ENCODE measurements around the gene CBX3.
"Not testable (repeated sequence)": the region's sequence is repeated elsewhere in the genome, so short reads cannot be mapped to it uniquely, and the experiment has no call there.

CBX3 gene

GRCh38 chr7:26182283-26182682, 19.3 kb upstream of the CBX3 start:
- Histone ChIP-seq H3K27me3 (no peaks in the 10 kb centered on the region), H3K4me1 (peaks cover 0 to 22% (median 14%) of the 10 kb centered on the region in 4 donors), H3K27ac (no peak overlapping the region), H3K4me3 (no peak overlapping the region), H3K36me3 (peaks cover 0 to 3% (median 2%) of the 10 kb centered on the region in 3 donors), H3K9me3 (peaks cover 0 to 2% (median 0%) of the 10 kb centered on the region in 3 donors)
- intact Hi-C loops (cut with DNase I; ENCODE audit: low total_unique reads), result no loop called here
- peak in 1 of 2 donors; percentile 42 for DNase-seq
- TF ChIP-seq CTCF (IDR thresholded peaks at IDR 0.05), result no peak

GRCh38 chr7:26182706-26183105, 18.8 kb upstream of the CBX3 start:
- DNase-seq, result peak in 1 of 2 donors; percentile 19
- Histone ChIP-seq H3K4me1 (peaks cover 0 to 22% (median 14%) of the 10 kb centered on the region in 4 donors), H3K9me3 (peaks cover 0 to 2% (median 0%) of the 10 kb centered on the region in 3 donors), H3K27me3 (no peaks in the 10 kb centered on the region), H3K36me3 (peaks cover 0 to 7% (median 7%) of the 10 kb centered on the region in 3 donors), H3K4me3 (no peak overlapping the region), H3K27ac (no peak overlapping the region)
- TF ChIP-seq CTCF (IDR thresholded peaks at IDR 0.05), result no peak
- intact Hi-C loops (cut with DNase I; ENCODE audit: low total_unique reads), result no loop called here

- Histone ChIP-seq H3K27me3 (no peaks in the 10 kb centered on the region), H3K36me3 (peaks cover 4 to 17% (median 15%) of the 10 kb centered on the region in 3 donors), H3K9me3 (peaks cover 0 to 2% (median 0%) of the 10 kb centered on the region in 3 donors), H3K4me1 (peaks cover 0 to 22% (median 14%) of the 10 kb centered on the region in 4 donors), H3K4me3 (no peak overlapping the region), H3K27ac (peak overlapping the region in 1 of 2 donors; percentile 1)
- intact Hi-C loops (cut with DNase I; ENCODE audit: low total_unique reads), result no loop called here
- TF ChIP-seq CTCF (IDR thresholded peaks at IDR 0.05), result no peak
- DNase-seq, result no peak
Observed at GRCh38 chr7:26183545-26184280, 17.8 kb upstream of the CBX3 start.

DNA sequence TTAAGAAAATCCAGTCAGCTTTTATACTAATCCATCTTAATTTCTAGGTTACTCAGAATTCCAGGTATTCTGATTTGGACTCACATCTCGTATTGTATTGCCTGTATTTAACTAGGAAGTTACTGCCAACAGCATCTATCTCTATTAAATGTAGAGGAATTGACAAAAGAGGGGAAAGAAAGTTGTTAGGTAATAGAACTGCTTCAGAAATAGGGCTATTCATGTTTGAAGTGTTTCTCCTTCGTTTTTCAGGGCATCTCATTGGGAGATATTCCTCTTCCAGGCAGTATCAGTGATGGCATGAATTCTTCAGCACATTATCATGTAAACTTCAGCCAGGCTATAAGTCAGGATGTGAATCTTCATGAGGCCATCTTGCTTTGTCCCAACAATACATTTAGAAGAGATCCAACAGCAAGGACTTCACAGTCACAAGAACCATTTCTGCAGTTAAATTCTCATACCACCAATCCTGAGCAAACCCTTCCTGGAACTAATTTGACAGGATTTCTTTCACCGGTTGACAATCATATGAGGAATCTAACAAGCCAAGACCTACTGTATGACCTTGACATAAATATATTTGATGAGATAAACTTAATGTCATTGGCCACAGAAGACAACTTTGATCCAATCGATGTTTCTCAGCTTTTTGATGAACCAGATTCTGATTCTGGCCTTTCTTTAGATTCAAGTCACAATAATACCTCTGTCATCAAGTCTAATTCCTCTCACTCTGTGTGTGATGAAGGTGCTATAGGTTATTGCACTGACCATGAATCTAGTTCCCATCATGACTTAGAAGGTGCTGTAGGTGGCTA, 17.1 kb upstream of the CBX3 start:
- DNase-seq; H3K27me3 ChIP-seq; H3K9me3 ChIP-seq; H3K4me3 ChIP-seq; intact Hi-C loops (cut with DNase I; ENCODE audit: low total_unique reads): not testable (repeated sequence)
- Histone ChIP-seq H3K27ac (peak overlapping the region in 1 of 2 donors; percentile 1), H3K4me1 (peaks cover 0 to 22% (median 14%) of the 10 kb centered on the region in 4 donors), H3K36me3 (peaks cover 12 to 25% (median 23%) of the 10 kb centered on the region in 3 donors)

DNA sequence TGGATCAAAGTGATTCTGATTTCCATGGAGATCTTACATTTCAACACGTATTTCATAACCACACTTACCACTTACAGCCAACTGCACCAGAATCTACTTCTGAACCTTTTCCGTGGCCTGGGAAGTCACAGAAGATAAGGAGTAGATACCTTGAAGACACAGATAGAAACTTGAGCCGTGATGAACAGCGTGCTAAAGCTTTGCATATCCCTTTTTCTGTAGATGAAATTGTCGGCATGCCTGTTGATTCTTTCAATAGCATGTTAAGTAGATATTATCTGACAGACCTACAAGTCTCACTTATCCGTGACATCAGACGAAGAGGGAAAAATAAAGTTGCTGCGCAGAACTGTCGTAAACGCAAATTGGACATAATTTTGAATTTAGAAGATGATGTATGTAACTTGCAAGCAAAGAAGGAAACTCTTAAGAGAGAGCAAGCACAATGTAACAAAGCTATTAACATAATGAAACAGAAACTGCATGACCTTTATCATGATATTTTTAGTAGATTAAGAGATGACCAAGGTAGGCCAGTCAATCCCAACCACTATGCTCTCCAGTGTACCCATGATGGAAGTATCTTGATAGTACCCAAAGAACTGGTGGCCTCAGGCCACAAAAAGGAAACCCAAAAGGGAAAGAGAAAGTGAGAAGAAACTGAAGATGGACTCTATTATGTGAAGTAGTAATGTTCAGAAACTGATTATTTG, 16.3 kb upstream of the CBX3 start:
- intact Hi-C loops (cut with DNase I; ENCODE audit: low total_unique reads), result no loop called here
- TF ChIP-seq CTCF (IDR thresholded peaks at IDR 0.05), result no peak
- Histone ChIP-seq H3K27me3 (no peaks in the 10 kb centered on the region), H3K4me3 (no peak overlapping the region), H3K4me1 (peaks cover 0 to 22% (median 14%) of the 10 kb centered on the region in 4 donors), H3K9me3 (peaks cover 0 to 2% (median 0%) of the 10 kb centered on the region in 3 donors), H3K27ac (no peak overlapping the region), H3K36me3 (peaks cover 20 to 33% (median 31%) of the 10 kb centered on the region in 3 donors)
- DNase-seq, result no peak

All from tibial artery (tissue), 4 donors.